Peyer's patch (tissue), 4 donors: Measurements from ENCODE around the gene TCF3. TPM values are rescaled to one million over a fixed set of nuclear protein-coding genes. Genes with fewer than 3 reads are reported as not detected.

ENCODE experiments used
- DNase-seq, 3 donors: peaks; one replicate each; pipeline ENCODE4 v3.0.0-alpha.2; 2017 to 2019
- H3K27ac ChIP-seq, 4 donors: fragments of 200-600 bp; sonication (generic); one replicate each; pipeline ENCODE4 v1.5.1; 2016 to 2019
- H3K27me3 ChIP-seq, 2 donors: fragments of 200-600 bp; sonication (generic); one replicate each; pipeline ENCODE4 v1.5.1; 2019
- H3K36me3 ChIP-seq, 3 donors: fragments of 200-600 bp; sonication (generic); one replicate each; pipeline ENCODE4 v1.5.1; 2016 to 2019
- H3K4me1 ChIP-seq, 4 donors: fragments of 200-600 bp; sonication (generic); one replicate each; pipeline ENCODE4 v1.5.1; 2016 to 2019
- H3K4me3 ChIP-seq, 4 donors: fragments of 200-600 bp; sonication (generic); 1 replicate in 3 of 4; 2 replicates in 1 of 4; pipeline ENCODE4 v1.5.1; 2016 to 2019; ENCODE audit warnings: mild to moderate bottlenecking in 1 of 4
- H3K9me3 ChIP-seq, 4 donors: fragments of 200-600 bp; sonication (generic); one replicate each; pipeline ENCODE4 v1.5.1; 2016 to 2019; ENCODE audit warnings: mild to moderate bottlenecking in 1 of 4
- CTCF ChIP-seq, 6 experiments: fragments of 450-650 bp in 4 of 6; fragments of 200-600 bp in 2 of 6; sonication (generic) in 1 of 6; IDR thresholded peaks; one replicate each; pipeline ENCODE4 v1.5.1; 2017 to 2019; ENCODE audit warnings: antibody characterized with exemption in 6 of 6, mild to moderate bottlenecking in 3 of 6, moderate library complexity in 1 of 6
- POLR2A ChIP-seq, 2 donors: fragments of 450-650 bp; IDR thresholded peaks; one replicate each; pipeline ENCODE4 v1.5.1; 2017; ENCODE audit warnings: antibody characterized with exemption in 2 of 2, mild to moderate bottlenecking in 2 of 2, moderate library complexity in 2 of 2
- total RNA-seq, 4 donors: library from RNA; depleted of rRNA; stranded (reverse); fragments of >200 nt; gene quantifications; one replicate each; pipeline ENCODE4 v1.1.0, GENCODE V29; 2016

Gene TCF3
- total RNA-seq, 4 donors from 2014 or later, result 49.2 to 112 (median 80.3) TPM

GRCh38 chr19:1572795-1573194 is 79.6 kb downstream of the TCF3 start:
- no peaks in the 10 kb centered on the region for H3K27me3 ChIP-seq

GRCh38 chr19:1571358-1571757 is 81.1 kb downstream of the TCF3 start:
- Histone ChIP-seq H3K4me1 (peaks cover 0 to 15% (median 5%) of the 10 kb centered on the region in 4 donors), H3K9me3 (no peaks in the 10 kb centered on the region), H3K27ac (no peak overlapping the region), H3K4me3 (no peak overlapping the region), H3K27me3 (no peaks in the 10 kb centered on the region), H3K36me3 (no peaks in the 10 kb centered on the region)
- DNase-seq, result no peak
- TF ChIP-seq POLR2A (IDR thresholded peaks at IDR 0.05) (no peak), CTCF (IDR thresholded peaks at IDR 0.05) (no peak)

More at GRCh38 chr19:1572795-1573194, 79.6 kb downstream of the TCF3 start:
- no peak for TF ChIP-seq CTCF (IDR thresholded peaks at IDR 0.05)
- TF ChIP-seq POLR2A (IDR thresholded peaks at IDR 0.05), result no peak
- Histone ChIP-seq H3K4me3 (no peak overlapping the region), H3K36me3 (peaks cover 0 to 10% (median 0%) of the 10 kb centered on the region in 3 donors), H3K27ac (no peak overlapping the region), H3K9me3 (no peaks in the 10 kb centered on the region), H3K4me1 (peaks cover 0 to 7% (median 5%) of the 10 kb centered on the region in 4 donors)
- DNase-seq, result no peak

- DNase-seq, result no peak
- peaks cover 0 to 15% (median 7%) of the 10 kb centered on the region in 4 donors for H3K4me1 ChIP-seq
- no peaks in the 10 kb centered on the region for H3K9me3 ChIP-seq
- no peak overlapping the region for H3K27ac ChIP-seq
- no peaks in the 10 kb centered on the region for H3K36me3 ChIP-seq
- H3K4me3 ChIP-seq, result no peak overlapping the region
- no peaks in the 10 kb centered on the region for H3K27me3 ChIP-seq
- TF ChIP-seq POLR2A (IDR thresholded peaks at IDR 0.05) (no peak), CTCF (IDR thresholded peaks at IDR 0.05) (no peak)
Observed at GRCh38 chr19:1570836-1571235, 81.6 kb downstream of the TCF3 start.

GRCh38 chr19:1569997-1570396 is 82.4 kb downstream of the TCF3 start:
- no peak for DNase-seq
- H3K36me3 ChIP-seq, result no peaks in the 10 kb centered on the region
- no peak overlapping the region for H3K27ac ChIP-seq
- H3K4me1 ChIP-seq, result peaks cover 0 to 17% (median 9%) of the 10 kb centered on the region in 4 donors
- no peak for TF ChIP-seq POLR2A (IDR thresholded peaks at IDR 0.05)
- H3K4me3 ChIP-seq, result no peak overlapping the region
- H3K9me3 ChIP-seq, result no peaks in the 10 kb centered on the region
- H3K27me3 ChIP-seq, result no peaks in the 10 kb centered on the region

- Histone ChIP-seq H3K36me3 (no peaks in the 10 kb centered on the region), H3K27me3 (no peaks in the 10 kb centered on the region), H3K4me3 (peak within 1 kb of the TSS; percentile 49 to 84 (median 60)), H3K27ac (peak within 1 kb of the TSS; percentile 68 to 86 (median 80)), H3K4me1 (peaks cover 0 to 17% (median 9%) of the 10 kb centered on the region in 4 donors), H3K9me3 (no peaks in the 10 kb centered on the region)
- peak; percentile 82 to 90 (median 85) for DNase-seq
- no peak for TF ChIP-seq CTCF (IDR thresholded peaks at IDR 0.05)
- TF ChIP-seq POLR2A (IDR thresholded peaks at IDR 0.05), result no peak
Observed at GRCh38 chr19:1568320-1569019, 83.9 kb downstream of the TCF3 start, which contains the start of gene MEX3D. MEX3D (minus strand) TSS chr19:1568325; CDS start chr19:1568058, 267 bp downstream.

GRCh38 chr19:1567848-1568227 is 84.6 kb downstream of the TCF3 start:
- H3K27me3 ChIP-seq, result no peaks in the 10 kb centered on the region
- peaks cover 0 to 17% (median 9%) of the 10 kb centered on the region in 4 donors for H3K4me1 ChIP-seq
- peak overlapping the region in 1 of 4 donors; percentile 86 for H3K27ac ChIP-seq
- peak overlapping the region in 3 of 4 donors; percentile 52 to 84 (median 68) for H3K4me3 ChIP-seq
- TF ChIP-seq POLR2A (IDR thresholded peaks at IDR 0.05), result no peak
- TF ChIP-seq CTCF (IDR thresholded peaks at IDR 0.05), result no peak
- no peaks in the 10 kb centered on the region for H3K9me3 ChIP-seq
- no peaks in the 10 kb centered on the region for H3K36me3 ChIP-seq
- no peak for DNase-seq
